Right ventricle myocardium inferior (tissue), 1 donor: ENCODE data around the gene TIMM22. TPM values are rescaled to one million over a fixed set of nuclear protein-coding genes. Genes with fewer than 3 reads are reported as not detected.

ENCODE experiments used
- ATAC-seq: fragments of 200-7000 bp; cut with Tn5 transposase; one replicate; pipeline ENCODE4 v1.9.1; 2020; ENCODE audit warnings: mild to moderate bottlenecking, moderate library complexity
- DNase-seq: peaks from one replicate; pipeline ENCODE4 v3.0.0; 2021; ENCODE audit errors: missing footprints
- intact Hi-C: fragments of 100-400 bp; cut with DNase I; formaldehyde crosslinking; loops from one replicate; pipeline ENCODE4 v1.11.0; 2022
- total RNA-seq: library from RNA; stranded (reverse); fragmentation: NEBNext Ultra II Directional; extraction: Animal tissue kit (Norgen Biotek cat#: 25700); gene quantifications from one replicate; pipeline ENCODE4 v1.2.1, GENCODE V29; 2021
- donor health status: DM: no; HTN: yes; CAD: no; lungs with severe emphysema.

TIMM22 gene
- total RNA-seq, 1 donor from 2014 or later: 17.3 TPM

- intact Hi-C loops: no loop called here
- no peak for ATAC-seq
- DNase-seq: no peak
These were observed 13.1 kb downstream of the TIMM22 start for GRCh38 chr17:1010086-1010450.

DNA sequence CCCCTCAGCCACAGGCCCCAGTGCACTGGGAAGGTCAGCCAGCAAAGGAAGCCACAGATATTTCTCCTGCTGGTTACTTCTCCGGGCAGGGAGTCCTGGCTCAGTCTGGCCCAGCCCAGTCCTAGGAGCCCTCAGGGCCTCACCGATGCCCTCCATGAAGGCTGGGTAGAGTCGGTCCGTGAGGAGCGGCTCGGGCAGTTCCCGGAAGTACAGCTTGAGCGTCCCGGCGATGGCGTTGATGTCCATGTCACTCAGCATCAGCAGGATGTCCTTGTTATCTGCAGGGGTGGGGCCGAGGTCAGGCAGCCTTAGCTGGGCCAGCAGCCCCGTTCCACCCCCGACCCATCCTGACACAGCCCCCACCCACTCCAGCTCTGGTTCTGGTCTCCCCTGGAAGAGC is 13.7 kb downstream of the TIMM22 start:
- DNase-seq (no peak), ATAC-seq (no peak)
- intact Hi-C loops: no loop called here

- ATAC-seq (no peak), DNase-seq (no peak)
- intact Hi-C loops: no loop called here
These were observed 14.2 kb downstream of the TIMM22 start for GRCh38 chr17:1011138-1011537.

- ATAC-seq (no peak), DNase-seq (no peak)
These were observed 15.1 kb downstream of the TIMM22 start for GRCh38 chr17:1011760-1012735.

DNA sequence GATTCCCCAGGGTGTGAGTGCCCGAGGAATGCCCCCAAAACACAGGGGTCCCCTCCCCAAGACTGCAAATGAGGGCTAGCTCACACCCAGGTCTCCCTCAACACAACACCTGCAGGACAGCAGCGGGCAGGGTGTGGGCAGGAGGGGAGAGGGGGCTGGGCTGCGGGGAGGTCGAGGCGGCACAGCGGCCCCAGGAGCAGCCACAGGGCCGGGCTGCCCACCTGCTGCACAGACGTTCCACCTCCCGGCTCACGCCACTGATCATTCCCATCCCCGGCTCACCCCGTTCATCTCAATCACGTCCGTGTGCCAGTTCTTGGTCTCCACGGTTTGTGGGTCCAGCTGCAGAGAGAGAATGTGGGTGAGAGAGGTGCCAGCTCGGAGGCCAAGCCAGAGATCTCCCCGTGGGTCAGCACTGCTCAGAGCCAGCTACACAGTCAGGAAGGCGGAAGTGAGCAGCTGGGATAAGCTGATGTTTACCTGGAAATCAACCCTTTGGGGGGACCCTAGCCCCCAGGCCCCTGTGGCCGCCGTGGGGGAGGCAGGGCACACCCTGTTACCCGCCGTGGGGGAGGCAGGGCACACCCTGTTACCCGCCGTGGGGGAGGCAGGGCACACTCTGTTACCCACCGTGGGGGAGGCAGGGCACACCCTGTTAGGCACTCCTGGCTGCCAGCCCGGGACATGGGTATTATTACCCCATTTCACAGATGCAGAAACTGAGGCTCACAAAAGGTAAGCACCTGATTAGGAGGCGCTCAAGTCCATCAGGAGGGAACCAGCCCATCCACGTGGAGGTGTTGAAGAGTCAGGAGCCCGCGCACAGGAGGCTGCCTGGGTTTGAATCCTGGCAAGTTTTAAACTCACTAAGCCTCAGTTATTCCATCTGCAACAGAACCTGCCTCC is 16.1 kb downstream of the TIMM22 start:
- no peak for ATAC-seq
- DNase-seq: no peak
- intact Hi-C loops: no loop called here

More at GRCh38 chr17:1011760-1012735, 15.1 kb downstream of the TIMM22 start:
- intact Hi-C loops: no loop called here

- ATAC-seq (no peak), DNase-seq (no peak)
- intact Hi-C loops: no loop called here
These were observed 16.8 kb downstream of the TIMM22 start for GRCh38 chr17:1013729-1014090.

- ATAC-seq: no peak
- intact Hi-C loops: no loop called here
- DNase-seq: no peak
These were observed 21.6 kb downstream of the TIMM22 start for GRCh38 chr17:1018547-1018946.

GRCh38 chr17:1019451-1019850 is 22.5 kb downstream of the TIMM22 start:
- ATAC-seq (peak; percentile 84), DNase-seq (no peak)
- intact Hi-C loops: no loop called here

DNA sequence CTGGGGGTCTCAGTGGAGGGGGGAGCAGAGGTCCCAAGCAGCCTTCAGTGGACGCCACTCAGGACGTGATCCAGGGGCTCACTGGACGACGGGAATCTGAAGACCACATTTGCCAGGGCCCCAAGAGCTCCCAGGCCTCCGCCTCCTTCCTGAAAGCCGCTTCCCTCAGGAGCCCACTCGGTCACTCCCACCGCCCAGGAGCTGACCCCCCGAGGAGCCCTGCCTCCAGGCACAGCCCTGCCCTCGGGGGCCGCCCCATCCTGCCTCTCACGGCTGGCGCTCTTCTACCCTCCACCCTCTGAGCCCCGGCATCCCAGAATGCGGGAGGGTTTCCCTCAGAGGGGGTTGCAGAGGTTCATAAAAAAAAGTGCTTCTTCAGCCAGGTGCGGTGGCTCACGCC is 24.2 kb downstream of the TIMM22 start:
- DNase-seq (peak; percentile 26), ATAC-seq (no peak)
- intact Hi-C loops: no loop called here

DNA sequence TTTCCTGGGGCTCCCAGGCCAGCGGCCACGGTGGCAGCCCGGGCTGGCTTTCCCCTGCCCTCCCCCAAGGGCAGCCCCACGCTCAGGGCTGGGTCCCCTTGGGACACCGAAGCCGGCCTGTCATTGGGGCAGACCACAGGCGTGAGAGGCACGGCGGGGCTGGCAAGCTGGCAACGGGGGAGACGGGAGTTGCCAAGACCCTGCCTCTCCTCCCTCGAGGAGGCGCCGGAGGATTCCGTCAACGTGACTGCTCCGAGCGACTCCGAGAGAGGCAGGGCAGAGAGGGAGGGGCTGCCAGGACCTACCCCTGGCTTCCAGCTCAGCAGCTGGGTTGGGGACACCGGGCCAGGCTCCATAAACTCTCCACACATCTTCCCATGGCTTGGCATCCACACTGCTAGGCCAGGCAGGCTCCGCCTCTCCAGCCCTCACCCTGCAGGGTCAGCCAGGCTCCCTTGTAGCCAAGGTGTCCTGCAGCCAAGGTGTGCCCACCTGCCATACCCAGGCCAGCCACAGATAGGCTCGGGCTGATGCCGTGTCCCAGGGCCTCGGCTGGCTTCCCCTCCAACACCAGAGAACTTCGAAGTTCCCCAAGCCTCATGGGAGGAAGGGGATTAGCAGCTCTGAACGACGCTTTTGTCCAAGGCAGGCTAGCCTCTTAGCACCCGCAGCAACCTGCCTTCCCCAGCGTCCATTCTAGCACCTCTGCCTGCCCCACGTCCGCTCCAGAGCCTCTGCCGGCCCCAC is 25.5 kb downstream of the TIMM22 start:
- DNase-seq (peak; percentile 85), ATAC-seq (peak; percentile 69)
- intact Hi-C loops: no loop called here

- DNase-seq: no peak
- no peak for ATAC-seq
- intact Hi-C loops: no loop called here
These were observed 27.1 kb downstream of the TIMM22 start for GRCh38 chr17:1024076-1024475.

DNA sequence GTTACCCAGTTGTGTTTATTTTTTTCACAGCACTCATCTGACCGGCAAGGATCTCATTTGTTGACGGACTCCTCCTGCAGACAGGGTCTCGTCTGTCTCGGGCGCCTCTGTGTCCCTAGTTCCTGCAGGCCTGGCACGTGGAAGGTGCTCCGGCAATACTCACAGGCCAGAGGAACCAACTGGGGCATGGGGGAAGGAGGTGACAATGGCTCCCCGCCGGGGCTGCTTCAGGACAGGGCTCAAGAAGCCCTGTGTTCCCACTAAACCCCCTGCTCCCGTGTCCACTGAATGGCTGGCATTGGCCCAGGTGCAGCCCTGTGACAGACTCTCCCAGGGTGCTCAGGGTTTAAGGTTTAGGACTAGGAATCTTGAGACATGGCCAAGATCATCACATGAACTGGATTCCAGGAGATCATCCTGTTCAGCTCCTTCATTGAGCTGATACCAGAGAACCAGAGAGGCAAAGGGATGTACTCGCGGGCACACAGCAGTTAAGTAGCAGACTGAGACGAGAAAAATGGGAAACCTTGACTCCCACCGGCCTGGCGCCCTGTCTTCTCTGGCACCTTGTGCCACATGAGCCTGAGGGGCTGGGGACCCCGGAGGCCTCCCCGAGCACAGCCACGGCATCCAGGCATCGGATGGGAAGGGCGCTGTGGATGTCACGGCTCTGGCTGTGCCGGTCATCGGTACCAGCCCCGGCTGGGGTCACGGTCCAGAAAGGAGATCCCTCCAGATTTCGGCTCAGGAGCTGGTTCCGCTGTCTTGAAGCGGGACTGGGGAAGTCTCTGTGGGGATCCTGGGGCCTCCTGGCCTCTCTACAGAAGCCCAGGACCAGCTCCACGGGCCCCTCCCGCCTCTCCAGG is 29.0 kb downstream of the TIMM22 start:
- intact Hi-C loops: no loop called here
- ATAC-seq (no peak), DNase-seq (no peak)

GRCh38 chr17:1026599-1026975 is 29.7 kb downstream of the TIMM22 start:
- DNase-seq (no peak), ATAC-seq (no peak)
- intact Hi-C loops: no loop called here

- ATAC-seq (peak; percentile 17), DNase-seq (no peak)
- intact Hi-C loops: no loop called here
These were observed 30.1 kb downstream of the TIMM22 start for GRCh38 chr17:1027044-1027443.

GRCh38 chr17:1029196-1029921 is 32.4 kb downstream of the TIMM22 start:
- no peak for ATAC-seq
- intact Hi-C loops: no loop called here

GRCh38 chr17:1029922-1030644 is 33.2 kb downstream of the TIMM22 start:
- DNase-seq: no peak
- ATAC-seq: peak; percentile 17
- intact Hi-C loops: no loop called here

More at GRCh38 chr17:1029196-1029921, 32.4 kb downstream of the TIMM22 start:
- no peak for DNase-seq
